EL (cell line): Measurements from ENCODE around the gene HSPB8.
A peak's percentile ranks its signal among the peaks of the same experiment; 100 is the strongest.

Experiments used
- DNase-seq: peaks from one replicate; pipeline ENCODE4 v3.0.0-alpha.2; 2016

Gene HSPB8

GRCh38 chr12:119178544-119179334 is at the start of gene HSPB8:
Gene HSPB8 (plus strand): TSS chr12:119178931. CDS start chr12:119179313, 382 bp downstream.
- peak; percentile 87 for DNase-seq

DNA sequence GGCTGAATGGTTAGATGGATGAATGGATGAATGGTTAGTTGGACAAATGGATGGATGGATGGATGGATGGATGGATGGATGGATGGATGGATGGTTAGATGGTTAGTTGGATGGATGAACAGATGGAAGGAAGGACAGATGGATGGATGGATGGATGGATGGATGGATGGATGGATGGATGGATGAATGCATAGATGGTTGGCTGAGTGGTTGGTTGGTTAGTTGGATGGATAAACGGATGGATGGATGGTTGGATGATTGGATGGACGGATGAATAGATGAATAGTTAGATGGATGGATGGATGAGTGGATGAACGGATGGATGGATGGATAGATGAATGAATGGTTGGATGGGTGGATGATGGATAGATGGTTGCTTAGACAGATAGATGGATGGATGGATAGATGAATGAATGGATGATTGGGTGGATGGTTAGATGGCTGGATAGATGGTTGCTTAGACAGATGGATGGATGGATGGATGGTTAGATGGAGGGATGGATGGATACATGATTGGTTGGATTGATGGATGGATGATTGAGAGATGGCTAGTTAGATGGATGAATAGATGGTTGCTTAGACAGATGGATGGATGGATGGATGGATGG is 48.8 kb upstream of the HSPB8 start:
- DNase-seq, result no peak

DNA sequence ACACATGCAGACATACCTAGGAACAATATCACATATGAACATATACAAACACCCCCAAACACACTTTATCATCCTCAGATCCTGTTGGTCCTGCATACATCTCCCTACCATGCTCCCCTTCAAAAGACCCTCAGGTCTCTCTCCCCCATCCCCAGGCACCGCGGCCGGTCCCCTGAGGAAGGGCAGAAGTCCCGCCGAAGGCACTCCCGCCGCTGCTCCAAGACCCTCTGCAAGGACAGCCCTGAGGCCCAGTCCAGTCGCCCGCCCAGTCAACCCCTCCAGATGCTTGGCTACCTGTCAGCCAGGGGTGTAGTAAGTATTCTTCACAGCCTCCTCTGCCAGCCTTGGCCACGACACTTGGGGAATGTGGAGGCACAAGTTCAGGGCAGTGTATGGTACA is 48.2 kb upstream of the HSPB8 start:
- no peak for DNase-seq

- DNase-seq, result no peak
These were observed 44.3 kb upstream of the HSPB8 start for GRCh38 chr12:119134284-119135072.

DNA sequence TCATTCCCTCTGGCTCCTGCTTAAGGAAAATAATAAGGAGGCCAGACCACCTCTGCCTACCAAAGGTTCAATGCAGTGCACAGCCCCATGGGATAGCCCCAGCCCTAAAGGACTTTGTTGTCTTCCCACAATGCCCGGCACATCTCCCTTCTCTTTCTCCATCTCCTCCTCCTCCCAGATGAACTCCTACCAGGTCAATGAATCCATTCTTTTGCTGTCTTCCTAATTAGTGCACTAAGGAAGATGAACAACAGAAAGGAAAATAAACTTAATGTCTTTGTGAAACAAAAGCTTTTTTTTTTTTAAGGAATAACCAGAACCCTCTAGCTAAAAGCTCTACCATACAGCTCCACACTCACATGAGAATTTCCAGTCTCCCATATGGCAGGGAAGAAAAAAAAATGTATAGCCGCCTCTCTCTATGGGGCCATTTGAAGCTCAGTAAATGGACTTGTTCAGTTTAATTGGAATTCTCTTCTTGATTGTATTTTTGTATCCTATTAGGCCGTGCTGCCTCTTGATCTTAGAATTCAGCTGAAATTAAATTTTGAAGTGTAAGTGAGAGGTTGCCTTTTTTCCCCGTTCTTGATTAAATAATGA is 41.8 kb upstream of the HSPB8 start:
- DNase-seq, result no peak

DNA sequence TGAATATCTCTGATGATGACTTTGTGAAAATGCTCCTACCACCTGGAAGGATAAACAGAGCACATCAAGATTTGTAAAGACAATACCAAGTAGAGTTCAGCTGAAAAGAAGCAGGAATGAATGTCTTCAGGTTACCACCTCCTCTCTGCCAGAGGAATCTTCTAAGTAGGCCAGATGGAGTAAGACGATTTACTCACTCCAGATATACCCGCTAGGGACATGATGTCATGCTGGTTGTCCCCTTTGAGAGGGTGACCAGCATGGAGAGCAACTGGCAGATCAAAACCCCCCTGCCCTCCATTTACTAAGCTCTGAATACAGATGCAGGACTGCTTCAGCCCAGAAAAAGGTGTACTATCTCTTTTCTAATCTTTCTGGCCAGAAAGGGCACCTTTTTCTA is 39.3 kb upstream of the HSPB8 start:
- no peak for DNase-seq

DNA sequence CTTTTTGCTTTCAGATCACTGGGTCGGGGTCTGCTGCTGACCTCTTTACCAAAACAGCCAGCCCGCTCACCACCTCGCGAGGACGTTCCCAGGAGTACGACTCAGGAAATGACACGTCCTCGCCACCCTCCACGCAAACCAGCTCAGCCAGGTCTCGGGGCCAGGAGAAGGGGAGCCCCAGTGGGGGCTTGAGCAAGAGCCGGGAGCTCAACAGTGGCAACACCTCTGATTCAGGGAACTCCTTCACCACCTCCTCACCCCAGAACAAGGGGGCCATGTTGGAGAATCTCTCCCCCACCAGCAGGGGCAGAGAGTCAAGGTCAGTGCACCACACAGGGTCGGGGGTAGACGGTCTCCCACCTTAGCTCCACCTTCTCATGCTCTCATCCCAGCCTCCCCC is 33.4 kb upstream of the HSPB8 start:
- no peak for DNase-seq

DNA sequence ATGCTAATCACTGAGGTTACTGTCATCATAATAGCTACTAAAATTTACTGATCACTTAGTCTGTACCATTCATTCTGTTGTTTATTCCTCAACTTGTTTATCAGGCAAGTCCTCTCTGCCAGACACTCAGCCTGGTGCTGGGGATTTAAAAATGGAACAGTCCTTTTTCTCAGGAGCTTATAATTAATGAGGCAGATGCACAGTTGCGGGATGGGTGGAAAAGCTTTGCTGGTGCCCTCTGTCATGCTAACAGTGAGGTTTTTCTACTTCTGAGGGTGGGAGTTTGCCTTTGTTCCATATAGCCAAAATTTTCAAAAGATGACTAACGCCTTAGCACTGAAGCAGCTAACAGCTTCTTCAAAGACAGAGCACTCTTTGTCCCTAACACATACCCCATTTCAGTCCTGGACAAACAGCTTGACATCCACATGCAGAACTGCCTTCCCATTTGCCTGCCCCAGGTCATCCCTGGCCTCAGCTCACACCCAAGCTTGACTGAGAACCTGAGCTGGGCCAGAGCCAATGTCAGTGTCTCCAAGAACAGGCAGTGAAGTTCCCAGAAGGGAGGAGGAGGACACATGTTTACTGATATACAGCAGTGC is 30.8 kb upstream of the HSPB8 start:
- no peak for DNase-seq

GRCh38 chr12:119149270-119149669 is 29.5 kb upstream of the HSPB8 start:
- no peak for DNase-seq

DNA sequence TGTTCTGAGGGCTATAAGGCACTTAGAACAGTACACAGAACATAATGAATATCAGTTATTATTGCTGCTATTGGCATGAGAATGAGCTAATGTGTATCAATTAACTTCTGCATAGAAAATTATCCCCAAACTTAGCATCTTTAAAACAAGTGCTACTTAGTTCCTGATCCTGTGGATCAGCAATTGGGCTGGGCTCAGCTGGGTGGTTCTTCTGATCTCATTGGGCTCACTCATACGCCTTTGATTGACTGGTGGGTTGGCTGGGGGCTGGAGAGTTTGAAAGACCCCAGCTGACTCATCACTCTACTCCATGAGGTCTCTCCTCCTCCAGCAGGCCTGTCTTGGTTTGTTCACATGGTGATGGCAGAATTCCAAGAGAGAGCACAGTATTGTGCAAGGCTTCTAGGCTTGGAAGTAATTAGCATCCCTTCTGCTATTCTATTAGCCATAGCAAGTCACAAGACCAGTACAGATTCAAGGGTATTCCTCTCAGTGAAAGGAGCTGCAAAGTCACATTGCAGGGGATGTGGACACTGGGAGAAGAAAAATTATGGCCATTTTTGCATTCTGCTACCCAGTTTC is 27.2 kb upstream of the HSPB8 start:
- DNase-seq, result no peak

DNA sequence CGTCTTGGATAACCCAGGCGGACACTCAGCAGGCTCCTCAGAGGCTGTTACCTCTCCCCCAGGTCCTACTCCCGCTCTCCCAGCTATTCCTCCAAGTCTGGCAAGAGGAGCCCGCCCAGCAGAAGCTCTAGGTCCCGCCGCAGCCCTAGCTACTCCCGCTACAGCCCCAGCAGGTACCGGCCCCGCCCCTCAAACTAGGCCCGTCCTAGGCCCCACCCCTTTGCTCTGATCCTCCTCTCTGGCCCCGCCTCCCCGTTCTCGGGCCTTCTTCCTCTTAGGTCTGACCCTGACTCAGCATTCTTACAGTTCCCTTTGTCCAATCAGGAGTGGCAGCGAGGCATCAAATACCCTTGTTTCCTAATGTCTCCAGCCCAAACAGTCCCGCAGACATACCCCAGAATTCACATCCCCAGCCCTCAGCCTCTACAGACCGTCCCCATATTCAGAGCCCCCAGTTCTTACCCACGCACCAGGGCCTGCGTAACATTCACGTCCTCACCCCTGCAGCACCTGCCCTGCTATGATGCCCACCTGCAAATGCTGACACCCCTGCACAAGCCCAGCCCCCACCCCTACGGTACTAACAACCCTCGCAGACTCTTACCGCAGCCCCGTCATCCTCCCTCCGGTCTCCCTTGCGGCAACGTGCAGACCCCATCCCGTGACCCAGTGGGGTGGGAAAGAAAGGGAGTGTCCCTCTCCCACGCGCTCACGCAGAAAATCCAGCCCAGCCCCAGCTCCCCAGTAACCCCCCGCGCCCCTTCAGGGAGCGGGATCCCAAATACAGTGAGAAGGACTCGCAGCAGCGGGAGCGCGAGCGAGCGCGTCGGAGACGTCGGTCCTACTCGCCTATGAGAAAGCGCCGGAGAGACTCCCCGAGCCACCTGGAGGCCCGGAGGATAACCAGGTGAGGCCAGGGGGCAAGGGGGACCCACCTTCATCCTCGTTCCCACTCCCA is 25.0 kb upstream of the HSPB8 start:
- DNase-seq, result peak; percentile 34

- peak; percentile 7 for DNase-seq
These were observed 24.3 kb upstream of the HSPB8 start for GRCh38 chr12:119154435-119154818.

- DNase-seq, result no peak
These were observed 22.2 kb upstream of the HSPB8 start for GRCh38 chr12:119156401-119157044.

DNA sequence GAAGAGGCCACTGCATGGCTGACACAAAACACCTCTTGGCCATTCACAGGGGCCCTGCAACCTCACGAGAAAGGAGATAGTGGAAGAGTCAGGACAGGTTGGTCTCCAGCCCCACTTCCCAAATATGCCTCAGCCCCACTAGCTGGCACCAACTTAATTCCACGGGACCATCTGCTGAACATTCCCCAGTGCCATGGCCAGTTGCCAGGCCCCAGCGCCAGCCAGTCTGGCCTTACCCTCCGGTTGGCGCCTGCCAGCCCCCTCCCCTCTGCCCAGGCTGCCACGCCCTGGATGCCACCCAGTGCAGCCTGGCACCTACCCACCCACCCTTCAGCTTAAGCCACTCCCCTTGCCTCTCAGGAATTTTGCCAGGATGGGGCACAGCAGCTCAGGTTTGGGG is 21.2 kb upstream of the HSPB8 start:
- no peak for DNase-seq

GRCh38 chr12:119157978-119158377 is 20.8 kb upstream of the HSPB8 start:
- DNase-seq, result no peak

DNA sequence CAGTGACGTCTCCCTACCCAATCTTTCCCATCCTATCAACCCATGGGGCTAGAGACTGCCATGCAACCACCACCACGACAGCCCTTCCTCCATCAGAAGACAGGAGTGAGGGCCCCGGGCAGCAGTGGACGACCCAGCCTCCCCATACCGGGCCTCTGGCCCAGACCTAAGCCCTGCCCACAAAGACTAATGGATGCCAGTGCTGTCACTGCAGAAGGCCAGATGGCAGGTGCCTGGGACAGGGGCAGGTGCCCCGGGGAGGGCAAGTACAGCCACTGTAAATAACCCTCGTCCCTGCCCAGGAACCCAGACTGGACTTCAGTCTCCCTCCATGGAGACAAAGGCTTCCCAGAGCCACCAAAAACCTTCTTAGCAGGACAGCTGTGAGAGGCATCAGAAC is 20.3 kb upstream of the HSPB8 start:
- no peak for DNase-seq

- no peak for DNase-seq
These were observed 18.9 kb upstream of the HSPB8 start for GRCh38 chr12:119159844-119160243.

DNA sequence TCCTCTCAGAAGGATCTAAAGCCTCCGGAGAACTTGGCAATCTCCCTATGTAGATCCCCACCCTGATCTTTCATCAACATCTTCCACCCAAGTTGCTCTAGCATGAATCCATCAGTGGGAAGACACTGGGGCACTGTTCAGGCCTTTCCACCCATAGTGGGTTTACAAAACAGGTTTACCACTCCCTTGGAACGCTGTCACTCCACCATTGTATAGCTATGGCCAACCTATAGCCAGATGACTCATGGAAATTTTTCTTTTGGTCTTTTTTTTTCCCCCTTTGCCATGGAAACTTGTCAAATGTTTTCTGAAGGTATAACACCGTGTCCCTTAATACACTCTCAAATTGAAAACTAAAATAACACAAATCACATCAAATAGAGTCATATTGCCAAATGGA is 10.8 kb upstream of the HSPB8 start:
- DNase-seq, result no peak

GRCh38 chr12:119168721-119169120 is 10.0 kb upstream of the HSPB8 start:
- DNase-seq, result no peak

DNA sequence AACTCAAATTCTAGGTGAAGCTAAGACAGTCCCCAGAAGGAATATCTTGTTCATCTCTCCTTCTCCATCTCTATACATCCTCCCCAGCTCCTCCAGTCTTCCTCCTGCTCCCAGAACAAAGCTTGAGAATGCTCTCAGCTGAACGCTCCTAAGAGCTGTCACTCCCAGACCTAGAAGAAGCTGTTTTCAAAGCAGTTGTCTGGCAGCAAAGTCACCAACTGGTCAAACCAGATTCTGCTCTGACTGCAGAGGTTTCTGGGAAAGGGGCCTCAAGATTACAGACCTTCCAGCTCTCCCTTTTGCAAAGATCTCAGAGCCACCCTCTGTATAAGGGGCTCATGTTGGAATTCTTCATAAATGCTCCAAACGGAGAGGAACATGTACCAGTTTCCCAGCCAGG is 9.6 kb upstream of the HSPB8 start:
- no peak for DNase-seq

GRCh38 chr12:119171291-119171690 is 7.4 kb upstream of the HSPB8 start:
- DNase-seq, result no peak
